Breast epithelium (tissue), 3 donors: ENCODE results near the gene AHNAK2.
"Not testable (repeated sequence)": the region's sequence is repeated elsewhere in the genome, so short reads cannot be mapped to it uniquely, and the experiment has no call there.

ENCODE experiments used
- CTCF ChIP-seq, 3 donors: fragments of 450-650 bp; IDR thresholded peaks; one replicate each; pipeline ENCODE4 v1.5.1; 2016 to 2017; ENCODE audit warnings: antibody characterized with exemption in 3 of 3, mild to moderate bottlenecking in 3 of 3, moderate library complexity in 3 of 3
- POLR2AphosphoS5 ChIP-seq, 3 donors: sonication (generic); formaldehyde crosslinking; IDR thresholded peaks; one replicate each; pipeline ENCODE4 v1.6.1; 2017; ENCODE audit warnings: antibody characterized with exemption in 3 of 3

GRCh38 chr14:104950701-104951100, 27.5 kb downstream of the AHNAK2 start:
- not testable (repeated sequence) for TF ChIP-seq CTCF, POLR2AphosphoS5 (IDR thresholded peaks at IDR 0.05)
